ENCODE measurements around the gene MRC1. TPM values are rescaled to one million over a fixed set of nuclear protein-coding genes. Genes with fewer than 3 reads are reported as not detected.

MRC1 gene
- total and polyA plus RNA-seq, 2 of the 8 experiments (the other 6 are each of a cell fraction or from before 2014, with no cell fraction given): 0.03 to 0.06 TPM

GRCh38 chr10:17859492-17860156, 50.5 kb downstream of the MRC1 start:
- no peaks in the 10 kb centered on the region for H4K20me1 ChIP-seq (replicated peaks in 1 of 2; ENCODE audit: control insufficient read depth in 1 of 2, insufficient read depth in 2 of 2, low read length in 2 of 2)
- no peaks in the 10 kb centered on the region for H3K4me1 ChIP-seq (replicated peaks in 1 of 4; ENCODE audit: control insufficient read depth in 3 of 4, insufficient read depth in 4 of 4, low read length in 3 of 4)
- no peak overlapping the region for H2AFZ ChIP-seq (ENCODE audit: low read length)
- no peak overlapping the region for H4K91ac ChIP-seq (replicated peaks; ENCODE audit: insufficient read length, low read length)
- 96% methylated on average over 8 of the region's 8 CpGs; no CpG with 5 or more reads in 1 of the 2 experiments for WGBS, 2 experiments (ENCODE audit: extremely low coverage in 1 of 2, insufficient coverage in 1 of 2, insufficient read length in 1 of 2, insufficient replicate concordance in 2 of 2, low coverage in 1 of 2, low lambda C conversion rate in 2 of 2, missing lambda C conversion rate in 1 of 2)
- H3K79me1 ChIP-seq (ENCODE audit: low read depth, low read length): no peaks in the 10 kb centered on the region
- no peaks in the 10 kb centered on the region for H3K23me2 ChIP-seq (ENCODE audit: low read depth, low read length)
- no peak overlapping the region for H2BK20ac ChIP-seq (ENCODE audit: low read length)
- H3K27ac ChIP-seq (ENCODE audit: low read depth, low read length): no peak overlapping the region
- no peak overlapping the region for H3K4me3 ChIP-seq (ENCODE audit: extremely low read depth in 1 of 4, insufficient read depth in 2 of 4, low read depth in 3 of 4, low read length in 4 of 4)
- H3K4me2 ChIP-seq (ENCODE audit: insufficient read depth in 1 of 2, low read depth in 2 of 2, low read length in 2 of 2): no peak overlapping the region
- ChIA-PET POLR2A (ENCODE audit: partially characterized antibody) (no interaction called here), CTCF (ENCODE audit: partially characterized antibody) (no interaction called here)
- no peak overlapping the region for H3K4ac ChIP-seq (replicated peaks; ENCODE audit: insufficient read length, low read depth, low read length)
- FAIRE-seq (no peak), DNase-seq (ENCODE audit: low read depth in 1 of 2, low spot score in 2 of 2) (no peak)
- no peaks in the 10 kb centered on the region for H3K9me3 ChIP-seq (ENCODE audit: insufficient read depth in 2 of 2, low read depth in 1 of 2, low read length in 1 of 2)
- no peak overlapping the region for H3K18ac ChIP-seq (ENCODE audit: extremely low read depth, low read length)
- no peak overlapping the region for H3K23ac ChIP-seq (ENCODE audit: insufficient read length)
- H2BK120ac ChIP-seq (replicated peaks; ENCODE audit: low read depth, low read length): no peak overlapping the region
- H3K36me3 ChIP-seq (ENCODE audit: control insufficient read depth in 2 of 4, insufficient read depth in 4 of 4, low read length in 3 of 4): no peaks in the 10 kb centered on the region
- H4K5ac ChIP-seq (ENCODE audit: insufficient read length, low read depth, low read length): no peak overlapping the region
- H3K9ac ChIP-seq (replicated peaks in 1 of 4; ENCODE audit: extremely low read depth in 1 of 4, low read depth in 3 of 4, low read length in 3 of 4): no peak overlapping the region
- no peak overlapping the region for H3K14ac ChIP-seq (ENCODE audit: insufficient read length)
- H2BK5ac ChIP-seq (ENCODE audit: low read depth, low read length): no peak overlapping the region
- H3K79me2 ChIP-seq (ENCODE audit: control insufficient read depth in 1 of 2, insufficient read depth in 2 of 2, low read length in 2 of 2): no peaks in the 10 kb centered on the region
- no peak overlapping the region for H3K56ac ChIP-seq (replicated peaks; ENCODE audit: insufficient read length, low read depth, low read length)
- H3K27me3 ChIP-seq (replicated peaks in 1 of 4; ENCODE audit: control insufficient read depth in 3 of 4, extremely low read depth in 1 of 4, insufficient read depth in 3 of 4, low read length in 3 of 4): no peaks in the 10 kb centered on the region
- no peak overlapping the region for H2BK12ac ChIP-seq (ENCODE audit: low read depth, low read length)
- no peak overlapping the region for H2BK15ac ChIP-seq (ENCODE audit: low read length)
- no peak overlapping the region for H2AK5ac ChIP-seq (ENCODE audit: low read depth, low read length)
- H4K8ac ChIP-seq (ENCODE audit: extremely low read depth, insufficient read depth, low read length): no peak overlapping the region
- TF ChIP-seq GTF2F1 (IDR thresholded peaks at IDR 0.05; ENCODE audit: borderline replicate concordance, low read depth, low read length) (no peak), MAX (IDR thresholded peaks at IDR 0.05) (no peak), JUN (IDR thresholded peaks at IDR 0.05; ENCODE audit: low read depth, low read length) (no peak), HDAC6 (IDR thresholded peaks at IDR 0.05; ENCODE audit: low read depth, low read length) (no peak), SP2 (IDR thresholded peaks at IDR 0.05; ENCODE audit: low read length) (no peak), CTBP2 (IDR thresholded peaks at IDR 0.05; ENCODE audit: borderline replicate concordance, insufficient read depth, insufficient read length, low read length) (no peak), RAD21 (IDR thresholded peaks at IDR 0.05 in 1 of 2, conservative IDR thresholded peaks at IDR 0.05 in 1 of 2; ENCODE audit: low read depth in 2 of 2, low read length in 2 of 2) (no peak), ASH2L (IDR thresholded peaks at IDR 0.05; ENCODE audit: low read length) (no peak), SIN3A (conservative IDR thresholded peaks at IDR 0.05 in 1 of 2, IDR thresholded peaks at IDR 0.05 in 1 of 2; ENCODE audit: low read depth in 1 of 2, low read length in 2 of 2) (no peak), TAF1 (IDR thresholded peaks at IDR 0.05; ENCODE audit: low read depth, low read length) (no peak), CBX5 (IDR thresholded peaks at IDR 0.05; ENCODE audit: low read depth, low read length) (no peak), SP1 (IDR thresholded peaks at IDR 0.05; ENCODE audit: low read depth, low read length) (no peak), BCL11A (IDR thresholded peaks at IDR 0.05; ENCODE audit: low read depth in 2 of 2, low read length in 2 of 2) (no peak), CEBPB (IDR thresholded peaks at IDR 0.05; ENCODE audit: low read depth, low read length) (no peak)
